Adrenal gland (tissue), 5 donors: ENCODE results near the gene NEDD9.

Source experiments
- CTCF ChIP-seq, 6 experiments: fragments of 450-650 bp in 4 of 6; fragments of 200-600 bp in 2 of 6; sonication (generic) in 1 of 6; IDR thresholded peaks; 1 replicate in 5 of 6; 2 replicates in 1 of 6; pipeline versions ENCODE4 v1.5.1 to v1.8.0; 2016 to 2021; ENCODE audit warnings: antibody characterized with exemption in 6 of 6, mild to moderate bottlenecking in 2 of 6, moderate library complexity in 1 of 6
- POLR2A ChIP-seq, 2 donors: fragments of 450-650 bp; IDR thresholded peaks; one replicate each; pipeline ENCODE4 v1.6.1; 2017; ENCODE audit warnings: antibody characterized with exemption in 2 of 2, mild to moderate bottlenecking in 2 of 2, moderate library complexity in 1 of 2
- donor health status: DM: no; HTN: no; CAD: no.

- TF ChIP-seq POLR2A (IDR thresholded peaks at IDR 0.05) (no peak), CTCF (IDR thresholded peaks at IDR 0.05) (no peak)
Observed at GRCh38 chr6:11235062-11235461, 2.6 kb upstream of the NEDD9 start.
